ENCODE measurements around the gene PSAPL1.

The PSAPL1 gene

DNA sequence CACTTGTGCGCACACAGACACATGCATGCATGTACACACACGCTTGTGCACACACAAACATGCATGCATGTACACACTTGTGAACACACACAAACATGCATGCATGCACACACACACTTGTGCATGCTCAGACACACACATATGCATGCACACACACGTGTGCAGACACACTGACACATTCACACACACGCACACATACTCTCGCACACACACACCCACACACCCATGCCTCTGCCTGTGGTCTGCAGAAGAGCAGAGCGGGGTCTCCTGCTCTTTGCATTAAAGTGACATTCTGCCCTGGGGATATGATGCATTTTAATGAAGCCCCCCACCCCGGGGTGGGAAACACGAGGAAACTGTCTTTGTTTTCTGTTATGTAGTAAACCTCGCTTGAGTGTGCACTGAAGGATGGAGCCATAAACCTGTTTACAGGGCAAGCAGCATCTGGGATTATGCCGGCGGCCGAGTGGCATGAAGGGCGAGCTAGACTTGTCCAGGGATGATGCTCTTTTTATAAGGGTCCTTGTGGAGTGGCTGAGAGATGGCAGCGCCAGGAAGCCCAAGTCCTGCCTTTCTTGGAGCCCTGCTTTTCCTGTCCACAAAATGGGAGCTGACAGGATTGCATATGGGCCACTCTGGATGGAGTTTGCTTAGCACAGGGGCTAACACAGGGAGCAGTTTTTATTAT is 17.8 kb downstream of the PSAPL1 start:
- no peak for DNase-seq

DNA sequence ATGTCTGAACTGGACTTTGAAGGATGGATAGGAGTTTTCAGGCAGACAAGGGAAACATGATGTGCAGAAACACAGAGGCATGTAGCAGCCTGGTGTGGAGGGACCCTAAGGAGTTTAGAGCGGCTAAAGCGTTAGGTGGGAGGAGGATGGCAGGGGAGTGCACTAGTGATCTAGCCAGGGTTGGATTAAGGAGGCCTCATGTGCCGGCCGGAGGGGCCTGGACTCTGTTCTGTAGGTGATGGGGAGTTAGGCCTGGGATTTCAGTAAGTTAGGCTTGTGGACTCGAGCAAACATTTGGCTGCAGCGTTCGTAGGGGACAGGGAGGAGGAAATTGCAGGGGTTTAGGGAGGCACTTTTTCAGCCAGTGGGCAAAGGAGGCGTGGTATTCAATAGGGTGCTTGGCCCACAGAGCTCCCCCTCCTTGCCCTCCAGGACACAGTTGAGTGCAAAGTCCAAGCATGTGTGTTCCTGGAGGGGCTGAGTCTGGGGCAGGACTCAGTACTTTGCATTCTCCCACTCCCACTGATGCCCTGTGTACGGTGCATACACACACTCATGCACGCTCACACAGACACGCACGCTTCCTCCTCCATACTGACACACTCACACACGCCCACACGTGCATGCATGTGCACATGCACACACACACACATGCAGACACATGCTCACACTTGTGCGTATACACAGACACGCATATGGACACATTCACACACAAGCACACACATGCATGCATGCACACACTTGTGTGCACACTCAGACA is 18.6 kb downstream of the PSAPL1 start:
- no peak for DNase-seq

GRCh38 chr4:7414736-7415510 is 19.8 kb downstream of the PSAPL1 start:
- DNase-seq, result no peak

DNA sequence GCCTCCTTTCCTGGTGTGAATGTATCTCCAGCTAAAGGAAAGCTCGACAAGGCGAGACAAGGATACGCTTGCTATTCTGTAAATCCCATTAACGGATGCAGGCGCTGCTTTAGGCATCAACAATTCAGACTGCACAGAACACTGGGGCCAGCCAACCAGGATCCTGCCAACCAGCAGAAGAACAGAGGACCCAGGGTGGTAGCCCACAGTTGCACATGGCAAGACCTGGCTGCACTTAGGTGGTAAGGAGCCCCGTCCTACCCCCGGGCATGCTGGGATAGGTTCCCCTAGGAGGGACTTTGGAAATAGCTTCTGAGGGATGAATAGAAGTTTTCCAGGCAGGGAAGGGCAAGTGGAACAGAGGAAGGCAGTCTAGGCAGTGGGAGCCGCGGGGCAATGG is 20.7 kb downstream of the PSAPL1 start:
- DNase-seq, result no peak

- no peak for DNase-seq
Measured at GRCh38 chr4:7412554-7412912, 22.2 kb downstream of the PSAPL1 start.

DNA sequence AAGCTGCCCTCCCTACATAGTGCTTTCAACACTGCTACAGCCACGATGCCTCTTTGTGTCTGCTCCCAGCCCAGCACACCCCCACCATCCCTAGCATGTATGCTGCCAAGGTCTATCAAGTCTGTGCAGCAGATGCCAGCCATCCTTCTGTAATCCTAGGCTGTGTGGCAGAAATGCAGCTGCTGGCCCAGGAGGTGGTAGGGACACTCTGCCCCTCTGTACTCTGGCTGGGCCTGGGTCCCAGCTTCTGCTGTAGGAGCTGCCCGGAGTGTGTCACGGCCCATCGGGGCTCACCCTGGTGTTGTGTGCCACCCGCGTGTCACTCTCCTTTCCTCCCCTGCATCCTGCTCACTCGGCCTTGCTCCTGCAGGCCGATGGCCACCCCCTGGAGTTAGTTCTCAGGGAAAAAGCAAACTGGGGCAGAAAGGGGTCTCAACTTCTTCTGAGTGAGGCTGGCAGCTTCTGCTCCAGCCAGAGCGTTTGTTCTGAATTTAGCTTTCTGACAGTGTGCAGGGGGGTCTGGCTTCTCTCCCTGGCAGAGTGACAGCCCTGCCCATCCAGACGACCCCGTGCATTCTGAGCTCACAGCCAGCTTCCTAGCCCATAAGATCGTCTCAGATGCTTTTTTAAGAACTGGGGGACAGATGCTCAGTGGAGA is 22.7 kb downstream of the PSAPL1 start:
- DNase-seq, result no peak

GRCh38 chr4:7411491-7411890 is 23.2 kb downstream of the PSAPL1 start:
- no peak for DNase-seq

GRCh38 chr4:7410446-7410845 is 24.3 kb downstream of the PSAPL1 start:
- DNase-seq, result no peak

DNA sequence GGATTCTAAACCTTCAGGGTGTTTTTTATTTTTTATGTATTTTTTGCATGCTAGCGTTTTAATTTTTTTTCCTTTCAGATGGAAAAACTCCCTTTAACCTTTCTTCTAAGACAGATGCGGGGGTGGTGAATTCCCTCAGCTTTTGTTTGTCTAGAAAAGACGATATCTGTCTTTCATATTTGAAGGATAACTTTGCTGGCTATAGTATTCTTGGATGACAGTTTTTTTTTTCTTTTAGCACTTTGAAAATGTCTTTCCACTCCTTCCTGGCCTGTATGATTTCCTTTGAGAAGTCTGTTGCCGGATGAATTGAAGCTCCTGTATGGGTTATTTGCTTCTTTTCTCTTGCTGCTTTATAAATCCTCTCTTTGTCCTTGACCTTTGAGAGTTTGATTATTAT is 26.6 kb downstream of the PSAPL1 start:
- no peak for DNase-seq

DNA sequence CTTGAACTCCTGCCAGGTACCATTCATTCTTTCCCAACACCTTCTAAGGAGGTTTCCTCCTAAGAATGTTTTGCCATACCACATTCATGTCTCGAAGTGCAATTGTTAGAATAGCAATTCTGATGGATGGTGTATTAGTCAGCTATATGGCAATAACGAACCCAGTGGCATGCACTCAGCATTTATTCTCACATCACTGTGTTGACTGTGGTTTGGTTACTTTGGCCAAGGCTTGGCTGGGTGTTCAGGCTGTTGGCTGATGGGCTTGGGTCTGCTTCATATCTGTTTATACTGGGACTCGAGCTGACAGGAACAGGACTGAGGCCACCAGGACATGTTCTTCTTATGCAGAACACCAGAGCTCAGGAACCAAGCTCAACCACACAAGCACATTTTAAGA is 31.7 kb downstream of the PSAPL1 start:
- no peak for DNase-seq

DNA sequence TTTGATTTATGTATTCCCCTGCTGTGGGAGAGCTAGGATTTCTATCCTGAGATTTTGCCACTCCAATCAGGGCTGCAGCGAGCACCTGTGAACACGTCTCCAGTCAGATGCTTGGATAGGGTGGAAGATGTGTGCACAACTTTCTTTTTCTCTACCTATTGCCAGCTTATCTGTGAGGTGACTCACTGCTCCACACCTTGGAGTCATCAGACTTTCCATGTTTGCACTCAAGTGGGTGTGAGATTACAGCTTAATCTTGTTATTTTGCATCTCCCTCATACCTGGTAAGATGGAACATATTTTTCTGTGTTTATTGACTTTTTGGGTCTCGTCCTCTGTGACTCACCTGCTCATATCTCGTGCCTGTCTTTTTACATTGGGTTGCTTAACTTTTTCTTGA is 32.2 kb downstream of the PSAPL1 start:
- DNase-seq, result no peak

DNA sequence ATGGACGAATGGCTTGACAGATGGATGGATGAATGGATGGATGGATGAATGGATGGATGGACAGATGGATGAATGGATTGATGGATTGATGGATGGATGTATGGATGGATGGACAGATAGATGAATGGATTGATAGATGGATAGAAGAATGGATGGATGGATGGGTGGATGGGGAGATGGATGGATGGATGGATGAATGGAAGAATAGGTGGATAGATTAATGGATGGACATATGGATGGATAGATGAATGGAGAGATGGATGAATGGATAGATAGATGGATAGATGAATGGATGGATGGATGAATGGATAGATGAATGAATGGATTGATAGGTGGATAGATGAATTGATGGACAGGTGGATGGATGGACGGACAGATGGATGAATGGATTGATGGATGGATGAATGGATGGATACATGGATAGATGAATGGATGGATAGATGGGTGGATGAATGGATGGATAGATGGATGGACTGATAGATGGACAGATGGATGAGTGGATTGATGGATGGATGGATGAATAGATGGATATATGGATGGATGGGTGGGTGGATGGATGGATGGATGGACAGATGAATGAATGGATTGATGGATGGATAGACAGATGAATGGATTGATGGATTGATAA is 33.9 kb downstream of the PSAPL1 start:
- no peak for DNase-seq

DNA sequence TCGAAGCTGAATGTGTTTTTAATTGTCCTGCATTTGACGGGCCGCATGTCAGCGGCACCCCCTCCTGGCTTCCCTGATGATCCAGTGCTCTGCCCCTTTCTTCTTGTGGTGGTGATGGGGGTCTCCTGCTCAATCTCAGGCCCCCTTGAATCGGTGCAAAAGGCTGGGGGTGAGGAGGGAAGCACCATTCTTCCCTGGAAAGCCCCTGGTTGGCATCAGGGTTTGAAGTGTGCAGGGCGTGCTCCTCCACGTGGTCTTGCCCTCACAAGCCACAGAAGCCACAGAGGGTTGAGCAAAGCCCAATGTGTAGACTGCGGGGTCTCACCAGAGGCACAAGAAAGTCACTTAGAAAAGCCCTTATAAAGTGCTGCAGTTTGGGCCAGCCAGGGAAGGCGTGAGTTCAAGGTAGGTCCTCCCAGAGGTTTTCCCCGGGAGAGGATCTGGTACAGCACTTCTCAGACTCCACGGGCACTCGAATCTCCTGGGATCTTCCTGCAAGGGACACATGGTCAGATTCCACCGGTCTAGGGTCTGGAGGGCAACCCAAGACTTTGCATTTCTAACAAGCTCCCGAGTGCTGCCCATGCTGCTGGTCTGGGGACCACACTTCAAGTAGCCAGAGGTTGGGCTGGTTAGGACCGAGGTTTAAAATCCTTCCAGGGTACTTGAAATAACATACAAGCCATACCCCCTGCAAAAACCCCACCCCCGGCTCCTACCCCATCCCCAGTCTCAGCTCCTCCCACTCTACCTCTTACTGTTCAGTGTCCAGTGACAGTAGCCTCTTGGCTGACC is 35.1 kb downstream of the PSAPL1 start:
- DNase-seq, result no peak

DNA sequence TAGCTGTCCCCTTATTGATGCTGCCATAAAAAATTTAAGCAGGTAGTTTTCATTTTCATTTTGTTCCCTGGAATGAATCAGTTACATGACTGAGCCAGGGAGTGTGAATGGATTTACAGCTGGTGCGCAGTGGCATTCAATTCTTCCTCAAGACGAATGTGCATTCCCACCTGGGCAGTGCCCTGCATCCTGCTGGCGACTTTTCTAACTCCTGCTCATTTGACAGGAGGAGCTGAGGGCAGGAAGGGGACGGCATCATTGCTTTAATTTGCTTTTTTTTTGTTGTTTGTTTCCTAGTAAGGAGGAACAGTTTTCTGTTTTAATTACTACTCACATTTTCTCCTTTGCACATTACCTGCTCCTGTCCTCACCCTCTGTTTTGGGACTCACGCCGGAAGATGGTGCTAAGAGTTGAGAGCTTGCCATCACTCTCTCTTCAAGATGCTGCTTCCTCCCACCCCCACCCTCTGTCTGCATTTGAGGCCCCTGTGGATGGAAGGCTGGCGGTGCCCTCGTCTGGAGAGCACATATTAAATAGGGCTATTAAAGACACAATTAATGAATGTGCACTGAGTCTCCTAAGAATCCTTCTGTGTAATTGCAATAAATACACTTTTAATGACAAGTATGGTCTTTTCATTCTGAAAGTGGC is 35.8 kb downstream of the PSAPL1 start:
- no peak for DNase-seq

DNA sequence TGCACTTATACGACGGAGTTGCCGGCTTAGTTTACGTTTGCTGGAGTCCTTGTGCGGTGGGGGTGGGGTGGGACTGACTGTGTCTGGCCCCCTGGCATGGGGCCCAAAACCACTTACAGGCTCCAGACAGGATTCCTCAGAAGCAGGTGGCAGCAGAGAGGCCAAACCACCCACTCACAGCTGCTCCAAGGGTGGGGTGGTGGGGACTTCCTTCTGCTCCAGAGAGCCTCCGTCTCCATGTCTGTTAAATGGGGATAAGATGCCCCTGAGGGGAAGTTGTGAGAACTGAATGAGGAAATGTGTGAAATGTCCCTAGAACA is 36.7 kb downstream of the PSAPL1 start:
- no peak for DNase-seq

DNA sequence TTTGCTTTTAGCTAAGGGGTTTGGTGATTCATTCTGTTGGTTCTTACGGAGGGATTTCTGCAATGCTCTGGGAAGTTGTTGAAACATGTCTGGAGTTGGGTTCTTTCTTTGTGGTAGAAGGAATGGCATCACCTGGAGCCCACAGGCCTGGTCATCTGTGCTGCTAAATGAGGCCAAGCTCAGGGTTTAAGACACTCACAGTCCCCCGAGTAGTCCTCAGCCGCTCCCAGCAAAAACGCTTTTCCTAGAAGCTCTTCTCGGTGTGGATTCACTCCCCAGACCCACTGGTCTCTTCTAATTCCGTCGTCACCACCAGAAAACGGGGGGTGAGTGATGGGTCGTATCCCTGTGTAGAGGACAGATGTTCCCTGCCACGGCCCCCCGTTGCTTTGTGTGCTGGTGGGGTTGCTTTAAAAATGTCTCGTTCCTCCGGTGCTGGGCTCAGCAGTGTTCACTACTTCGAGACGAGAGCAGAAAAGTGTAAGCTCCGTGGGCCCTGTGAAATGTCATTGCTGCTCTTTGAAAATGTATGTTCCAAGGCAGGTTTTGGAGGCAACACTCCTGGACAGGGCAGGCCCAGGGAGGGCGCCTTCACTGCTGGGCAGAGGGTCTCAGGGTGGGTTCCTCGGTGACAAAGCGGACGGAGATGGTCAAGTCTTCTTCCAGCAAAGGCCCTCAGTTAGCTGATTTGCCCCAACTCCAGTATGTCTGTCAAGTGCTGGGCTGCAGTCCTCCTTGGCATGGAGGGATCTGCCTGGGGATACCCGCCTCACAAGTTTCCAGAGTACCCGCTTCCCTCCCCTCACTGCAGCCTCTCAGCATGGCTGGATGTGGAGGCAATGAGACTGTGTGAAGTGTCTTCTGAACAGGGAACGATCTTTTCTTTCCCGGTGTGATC is 37.3 kb downstream of the PSAPL1 start:
- no peak for DNase-seq

DNA sequence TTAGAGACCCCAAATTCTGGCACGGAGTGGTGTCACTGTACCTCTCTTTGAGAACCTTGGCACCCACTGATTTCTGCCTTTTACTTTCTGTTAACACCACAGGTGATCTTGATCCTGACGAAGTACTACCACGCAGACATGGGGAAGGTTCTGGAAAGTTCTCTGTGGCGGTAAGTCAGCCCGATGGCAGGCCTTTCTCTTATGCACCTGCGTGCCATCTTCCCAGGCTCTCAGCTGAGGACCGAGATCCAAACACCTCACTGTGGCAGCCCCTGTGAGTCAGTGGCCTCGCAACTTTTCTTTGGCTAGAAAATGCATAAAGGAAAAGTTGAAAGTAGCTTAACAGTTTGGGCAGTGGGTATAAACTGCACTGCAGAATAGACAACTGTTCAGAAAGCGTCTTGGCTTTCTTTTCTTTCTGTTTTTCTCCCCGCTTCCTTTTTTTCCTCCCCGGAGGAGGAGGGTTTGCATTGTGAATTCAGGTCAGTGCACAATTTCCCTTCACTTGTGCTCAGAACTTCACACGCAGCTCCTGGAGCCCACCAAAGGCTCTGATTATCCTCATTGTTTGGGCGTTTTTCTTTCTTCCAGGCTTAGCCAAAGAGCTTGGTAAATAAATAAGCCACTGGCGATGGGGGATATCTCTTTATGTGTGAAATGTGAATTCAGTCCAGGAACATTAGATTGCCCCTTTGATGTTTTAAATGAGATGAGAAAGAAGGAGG is 38.4 kb downstream of the PSAPL1 start:
- DNase-seq, result no peak

- DNase-seq, result no peak
Measured at GRCh38 chr4:7395645-7396044, 39.1 kb downstream of the PSAPL1 start.

DNA sequence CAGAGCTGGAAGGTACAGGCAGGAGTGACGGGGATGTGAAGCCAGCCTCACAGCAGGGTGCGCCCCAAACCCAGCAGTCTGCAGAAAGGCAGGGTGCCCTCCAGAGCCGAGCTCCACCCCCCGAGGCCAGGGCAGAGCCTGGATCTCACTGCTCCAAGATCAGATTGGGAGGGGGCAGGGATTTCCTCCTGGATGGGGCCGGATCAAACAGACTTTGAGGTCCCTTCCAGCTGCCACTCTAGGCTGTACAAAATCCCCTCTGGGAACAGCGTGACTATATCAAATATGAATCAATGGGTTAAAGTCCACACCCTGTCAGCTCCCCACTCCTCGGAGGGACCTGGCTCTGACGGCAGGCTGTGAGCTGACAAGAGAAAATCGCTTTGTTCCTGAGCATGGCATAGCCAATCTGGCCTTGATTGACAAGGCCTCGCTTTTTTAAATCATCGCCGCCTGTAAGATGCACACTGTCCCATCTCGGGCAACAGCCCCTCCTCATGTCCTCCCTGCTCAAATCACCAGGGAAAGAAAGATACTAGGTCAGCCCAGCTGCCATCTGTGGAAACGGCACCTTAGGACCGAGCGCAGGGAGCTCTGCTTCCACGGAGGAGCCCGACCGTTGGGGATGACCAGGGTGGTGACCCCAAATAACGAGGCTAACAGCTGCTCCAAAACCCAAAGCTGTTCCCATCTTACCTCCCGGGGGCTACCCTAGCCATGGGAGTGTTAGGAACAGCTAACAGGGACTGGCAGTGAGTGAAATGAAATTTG is 39.9 kb downstream of the PSAPL1 start:
- no peak for DNase-seq
